ENCODE measurements around the gene PAK1IP1.

The PAK1IP1 gene

DNA sequence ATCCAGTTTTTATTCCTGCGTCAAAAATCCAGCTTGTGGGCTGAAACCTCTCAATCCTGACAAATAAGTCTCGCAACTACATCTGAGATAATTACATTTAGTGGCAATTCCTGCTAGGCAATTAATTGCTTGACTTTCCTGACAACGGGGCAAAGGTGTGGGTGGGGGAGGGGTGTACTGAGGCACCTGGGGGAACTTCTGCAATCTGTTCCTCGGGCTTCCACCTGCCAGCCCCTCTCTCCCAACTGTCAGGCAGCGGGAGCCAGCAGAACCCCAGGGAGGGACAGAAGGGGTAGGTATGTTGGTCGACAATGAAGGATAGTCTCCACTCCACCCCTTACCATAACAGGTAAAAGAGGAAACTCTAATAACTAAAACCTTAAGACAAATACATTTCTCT, 7.2 kb upstream of the PAK1IP1 start:
- no peak for DNase-seq (ENCODE audit: extremely low read depth, insufficient read length)
- TF ChIP-seq, protein P1, sequence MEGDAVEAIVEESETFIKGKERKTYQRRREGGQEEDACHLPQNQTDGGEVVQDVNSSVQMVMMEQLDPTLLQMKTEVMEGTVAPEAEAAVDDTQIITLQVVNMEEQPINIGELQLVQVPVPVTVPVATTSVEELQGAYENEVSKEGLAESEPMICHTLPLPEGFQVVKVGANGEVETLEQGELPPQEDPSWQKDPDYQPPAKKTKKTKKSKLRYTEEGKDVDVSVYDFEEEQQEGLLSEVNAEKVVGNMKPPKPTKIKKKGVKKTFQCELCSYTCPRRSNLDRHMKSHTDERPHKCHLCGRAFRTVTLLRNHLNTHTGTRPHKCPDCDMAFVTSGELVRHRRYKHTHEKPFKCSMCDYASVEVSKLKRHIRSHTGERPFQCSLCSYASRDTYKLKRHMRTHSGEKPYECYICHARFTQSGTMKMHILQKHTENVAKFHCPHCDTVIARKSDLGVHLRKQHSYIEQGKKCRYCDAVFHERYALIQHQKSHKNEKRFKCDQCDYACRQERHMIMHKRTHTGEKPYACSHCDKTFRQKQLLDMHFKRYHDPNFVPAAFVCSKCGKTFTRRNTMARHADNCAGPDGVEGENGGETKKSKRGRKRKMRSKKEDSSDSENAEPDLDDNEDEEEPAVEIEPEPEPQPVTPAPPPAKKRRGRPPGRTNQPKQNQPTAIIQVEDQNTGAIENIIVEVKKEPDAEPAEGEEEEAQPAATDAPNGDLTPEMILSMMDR (IDR thresholded peaks at IDR 0.05; ENCODE audit: insufficient read depth, low read length, poor library complexity, severe bottlenecking) = no peak
- no peak overlapping the region for H3K4me3 ChIP-seq (replicated peaks; ENCODE audit: low read depth, low read length)
- no peaks in the 10 kb centered on the region for H3K27me3 ChIP-seq (replicated peaks; ENCODE audit: control insufficient read depth, insufficient read depth, low read length)
- no peaks in the 10 kb centered on the region for H3K36me3 ChIP-seq (ENCODE audit: control insufficient read depth, insufficient read depth, low read length)

DNA sequence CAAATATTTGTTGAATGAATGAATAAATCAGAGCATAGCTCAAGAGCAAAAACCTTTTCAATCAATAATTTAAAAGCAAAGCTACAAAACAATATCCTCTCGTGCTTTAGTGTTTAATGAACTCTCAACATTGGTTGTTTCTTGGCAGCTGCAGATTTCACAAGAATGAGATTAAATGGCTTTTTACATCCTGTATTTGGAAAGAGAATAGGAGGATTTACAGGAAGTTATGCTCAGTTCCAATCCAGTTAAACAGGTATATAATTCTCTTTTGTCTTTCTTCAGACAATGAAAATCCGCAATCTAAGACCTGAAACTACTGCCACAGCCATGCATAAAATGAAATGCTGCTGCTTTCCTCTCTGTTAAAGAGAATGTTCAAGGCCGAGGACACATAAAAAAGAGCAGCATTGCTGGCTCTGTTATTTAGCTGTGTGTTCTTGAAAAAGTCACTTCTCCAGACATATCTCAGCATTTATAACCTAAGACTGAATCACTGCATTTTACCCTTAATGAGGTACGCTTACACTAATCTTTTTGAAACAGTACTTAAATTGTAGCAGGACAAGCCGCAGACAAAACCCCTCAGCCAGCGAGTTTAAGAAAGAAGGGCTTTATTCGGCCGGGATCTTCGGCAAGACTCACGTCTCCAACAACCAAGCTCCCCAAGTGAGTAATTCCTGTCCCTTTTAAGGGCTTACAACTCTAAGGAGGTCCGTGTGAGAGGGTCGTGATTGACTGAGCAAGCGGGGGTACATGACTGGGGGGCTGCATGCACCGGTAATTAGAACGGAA, 3.9 kb upstream of the PAK1IP1 start:
- DNase-seq (ENCODE audit: extremely low read depth, insufficient read length) = no peak
- TF ChIP-seq, protein P1 (IDR thresholded peaks at IDR 0.05; ENCODE audit: insufficient read depth, low read length, poor library complexity, severe bottlenecking) = no peak
- Histone ChIP-seq H3K4me3 (replicated peaks; ENCODE audit: low read depth, low read length) (no peak overlapping the region), H3K36me3 (ENCODE audit: control insufficient read depth, insufficient read depth, low read length) (no peaks in the 10 kb centered on the region), H3K27me3 (replicated peaks; ENCODE audit: control insufficient read depth, insufficient read depth, low read length) (no peaks in the 10 kb centered on the region)

DNA sequence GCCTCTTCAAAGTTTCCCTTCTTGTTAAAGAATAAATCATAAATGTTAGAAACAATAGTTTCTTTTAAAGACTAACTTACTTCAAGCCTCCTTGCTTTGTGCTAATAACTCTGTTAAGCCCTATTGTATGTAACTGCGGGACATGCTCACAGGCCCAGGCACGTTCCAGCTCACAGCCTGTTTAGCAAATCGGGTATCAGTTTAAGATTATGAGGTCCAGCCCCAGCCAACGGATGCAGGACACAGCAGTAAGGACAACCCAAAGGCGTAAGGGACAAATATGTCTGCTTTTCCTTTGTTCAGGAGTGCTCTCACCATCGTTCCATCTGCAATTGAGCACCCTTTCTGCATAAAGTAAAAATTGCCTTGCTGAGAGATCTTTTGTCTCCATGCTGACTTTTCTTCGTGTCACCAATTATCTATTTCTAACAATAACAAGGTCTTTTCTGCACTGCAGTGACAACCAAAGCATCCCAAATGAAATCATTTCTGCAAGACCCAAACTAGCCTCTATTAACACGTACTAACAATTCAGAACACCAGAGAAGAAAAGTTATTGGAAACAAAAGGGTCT, 1.7 kb upstream of the PAK1IP1 start:
- Histone ChIP-seq H3K36me3 (ENCODE audit: control insufficient read depth, insufficient read depth, low read length) (peaks cover 3% of the 10 kb centered on the region), H3K4me3 (replicated peaks; ENCODE audit: low read depth, low read length) (peak overlapping the region; percentile 99), H3K27me3 (replicated peaks; ENCODE audit: control insufficient read depth, insufficient read depth, low read length) (no peaks in the 10 kb centered on the region)
- TF ChIP-seq, protein P1 (IDR thresholded peaks at IDR 0.05; ENCODE audit: insufficient read depth, low read length, poor library complexity, severe bottlenecking) = no peak
- no peak for DNase-seq (ENCODE audit: extremely low read depth, insufficient read length)

DNA sequence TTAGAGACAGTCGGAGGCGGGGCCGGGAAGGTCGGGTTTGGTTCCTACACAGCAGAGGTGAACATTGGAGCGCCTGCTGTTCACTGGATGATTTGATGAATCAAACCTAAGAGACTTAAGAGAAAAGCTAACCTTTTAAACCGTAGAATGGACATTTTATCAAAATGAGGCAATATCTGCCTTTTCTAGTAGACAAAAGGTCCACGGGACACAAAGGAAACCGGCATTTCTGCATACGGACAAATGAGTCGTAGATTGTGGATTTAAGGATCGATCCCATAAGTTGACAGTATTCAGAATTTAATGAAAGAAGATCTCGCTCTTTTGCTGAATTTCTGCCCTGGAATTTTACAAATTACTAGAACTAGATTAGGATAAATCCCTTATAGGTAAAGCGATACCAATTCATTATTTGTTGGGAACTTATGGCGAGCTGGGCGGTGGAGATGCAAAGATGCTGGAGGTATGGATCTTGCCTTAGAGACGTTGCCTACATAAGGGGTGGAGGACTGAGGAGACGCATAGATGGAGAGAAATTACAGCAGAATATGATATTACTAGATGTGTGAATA, 400 bp downstream of the PAK1IP1 start:
- no peak for DNase-seq (ENCODE audit: extremely low read depth, insufficient read length)
- TF ChIP-seq, protein P1 (IDR thresholded peaks at IDR 0.05; ENCODE audit: insufficient read depth, low read length, poor library complexity, severe bottlenecking) = no peak
- H3K27me3 ChIP-seq (replicated peaks; ENCODE audit: control insufficient read depth, insufficient read depth, low read length) = no peaks in the 10 kb centered on the region
- peak overlapping the region; percentile 99 for H3K4me3 ChIP-seq (replicated peaks; ENCODE audit: low read depth, low read length)
- peaks cover 4% of the 10 kb centered on the region for H3K36me3 ChIP-seq (ENCODE audit: control insufficient read depth, insufficient read depth, low read length)

DNA sequence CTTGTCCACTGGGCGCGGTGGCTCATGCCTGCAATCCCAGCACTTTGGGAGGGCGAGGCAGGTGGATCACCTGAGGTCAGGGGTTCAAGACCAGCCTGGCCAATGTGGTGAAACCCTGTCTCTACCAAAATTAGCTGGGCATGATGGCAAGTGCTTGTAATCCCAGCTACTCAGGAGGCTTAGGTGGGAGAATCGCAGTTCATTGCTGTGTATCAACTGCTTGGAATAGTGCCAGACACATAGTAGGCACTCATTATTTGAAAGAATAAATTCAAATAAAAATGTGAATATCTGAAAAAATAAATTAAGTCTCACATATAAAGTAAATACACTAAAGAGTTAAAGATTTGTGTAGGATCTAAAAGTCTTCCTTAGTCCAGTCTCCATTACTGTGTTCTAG, 1.9 kb downstream of the PAK1IP1 start:
- TF ChIP-seq, protein P1 (IDR thresholded peaks at IDR 0.05; ENCODE audit: insufficient read depth, low read length, poor library complexity, severe bottlenecking) = no peak
- no peaks in the 10 kb centered on the region for H3K27me3 ChIP-seq (replicated peaks; ENCODE audit: control insufficient read depth, insufficient read depth, low read length)
- DNase-seq (ENCODE audit: extremely low read depth, insufficient read length) = no peak
- H3K4me3 ChIP-seq (replicated peaks; ENCODE audit: low read depth, low read length) = 0 out of 2 replicates have a peak overlapping the region, but pooled peaks have one; percentile 99
- H3K36me3 ChIP-seq (ENCODE audit: control insufficient read depth, insufficient read depth, low read length) = peaks cover 6% of the 10 kb centered on the region

All from GM06990 (cell line).